Ovary (tissue), 9 donors: Measurements from ENCODE around the gene PAX2. TPM values are rescaled to one million over a fixed set of nuclear protein-coding genes. Genes with fewer than 3 reads are reported as not detected.

Source experiments
- DNase-seq, 5 donors: peaks; one replicate each; pipeline ENCODE4 v3.0.0-alpha.2; 2019 to 2020
- H3K27ac ChIP-seq, 2 donors: fragments of 200-600 bp; one replicate each; pipeline versions ENCODE4 v1.5.1 to v1.8.0; 2019 to 2022
- H3K27me3 ChIP-seq: fragments of 200-600 bp; one replicate; pipeline ENCODE4 v1.8.0; 2022
- H3K36me3 ChIP-seq: fragments of 200-600 bp; sonication (generic); one replicate; pipeline ENCODE4 v1.5.1; 2019
- H3K4me1 ChIP-seq: one replicate; pipeline ENCODE4 v1.8.1; 2013; ENCODE audit warnings: mild to moderate bottlenecking, moderate library complexity; ENCODE audit not compliant: insufficient read depth
- H3K4me3 ChIP-seq: fragments of 200-600 bp; sonication (generic); one replicate; pipeline ENCODE4 v1.5.1; 2017
- H3K9me3 ChIP-seq, 2 donors: fragments of 200-600 bp in 1 of 2; sonication (generic) in 1 of 2; one replicate each; pipeline versions ENCODE4 v1.5.1 to v1.8.1; 2013 to 2019; ENCODE audit warnings: mild to moderate bottlenecking in 1 of 2, moderate library complexity in 1 of 2
- CTCF ChIP-seq, 3 donors: fragments of 450-650 bp in 2 of 3; fragments of 200-600 bp in 1 of 3; IDR thresholded peaks; one replicate each; pipeline versions ENCODE4 v1.5.1 to v1.8.0; 2016 to 2022; ENCODE audit warnings: antibody characterized with exemption in 3 of 3, mild to moderate bottlenecking in 1 of 3
- EP300 ChIP-seq: sonication (generic); formaldehyde crosslinking; IDR thresholded peaks from one replicate; pipeline ENCODE4 v1.6.1; 2017; ENCODE audit warnings: antibody characterized with exemption
- POLR2A ChIP-seq: fragments of 450-650 bp; IDR thresholded peaks from one replicate; pipeline ENCODE4 v1.6.1; 2017; ENCODE audit warnings: antibody characterized with exemption, mild to moderate bottlenecking, moderate library complexity
- WGBS, 3 donors: extraction: QIAGEN DNeasy Blood & Tissue Kit in 1 of 3; methylation state at CpG; one replicate each; pipeline versions ENCODE4 v1.1.5 to v1.1.7; 2013 to 2017; 5-methylcytosine and 5-hydroxymethylcytosine counted together
- intact Hi-C, 4 donors: fragments of 100-400 bp; cut with DNase I; formaldehyde crosslinking; loops; one replicate each; pipeline versions ENCODE4 v1.11.0 to v1.15.1; 2022 to 2023
- polyA plus RNA-seq, 2 donors: library from polyadenylated mRNA; stranded (reverse); fragments of 200-250 nt in 1 of 2; fragments of 350-450 nt in 1 of 2; fragmentation: Illumina TruSeq in 1 of 2; extraction: RNeasy Lipid Tissue Mini Kit (QIAGEN cat#74804) in 1 of 2; gene quantifications; one replicate each; pipeline ENCODE4 v1.2.3, GENCODE V29; 2013 to 2014
- total RNA-seq, 7 donors: library from RNA; depleted of rRNA in 2 of 7; stranded (reverse); fragments of >200 nt in 2 of 7; fragmentation: NEBNext Ultra II Directional in 3 of 7; extraction: Animal tissue kit (Norgen Biotek cat#: 25700) in 3 of 7; gene quantifications; one replicate each; pipeline versions ENCODE4 v1.1.0 to v1.2.4, GENCODE V29; 2016 to 2023
- donor health status: DM: no; HTN: no; CAD: no; lungs with moderate emphysema.
- donor health status: DM: no; HTN: no; CAD: no.
- donor health status: Bipolar disorder and iron deficiency.
- donor health status: DM: yes; HTN: yes; CAD: no.
- donor health status: DM: no; HTN: no; CAD: no.
- donor health status: DM: yes; HTN: yes; CAD: no.

The PAX2 gene
- total and polyA plus RNA-seq, 9 donors: 0.04 to 10.8 (median 2.4) TPM; not detected in 3

DNA sequence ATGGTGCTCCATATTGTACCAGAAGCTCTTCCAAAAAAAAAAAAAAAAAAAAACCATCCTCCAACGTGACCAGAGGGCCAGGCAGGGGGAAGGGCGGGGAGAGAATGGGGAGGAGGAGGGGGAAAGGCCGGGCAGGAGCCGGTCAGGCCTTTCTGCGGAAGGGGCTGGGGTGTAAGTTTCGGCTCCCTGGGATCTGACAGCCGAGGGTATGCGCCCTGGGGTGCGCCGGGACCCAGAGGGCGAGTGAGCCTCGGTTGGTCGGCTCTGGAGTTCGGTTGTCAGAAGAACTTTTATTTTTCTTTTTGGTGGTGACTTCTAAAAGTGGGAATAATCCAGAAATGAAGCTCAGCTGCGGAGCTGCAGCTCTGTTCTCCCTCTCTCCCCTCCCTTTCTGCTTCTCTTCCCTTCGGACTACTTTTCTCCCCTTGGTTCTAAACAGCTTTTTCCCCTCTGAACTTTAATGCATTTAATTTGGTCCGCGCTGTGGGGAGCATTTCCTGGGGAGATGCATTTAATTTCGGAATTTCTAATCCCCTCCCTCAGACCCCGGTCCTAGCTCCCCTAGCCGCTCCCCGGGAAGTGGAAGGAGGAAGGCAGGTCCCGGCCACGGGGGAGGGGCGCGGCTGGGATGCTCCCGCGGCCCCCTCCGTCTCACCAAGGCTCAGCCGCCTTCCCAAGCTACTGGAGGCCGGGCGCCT is 3.9 kb upstream of the PAX2 start:
- 2 to 4% (median 2%) methylated on average over 32 of the region's 32 CpGs for WGBS, 3 donors
- no peaks in the 10 kb centered on the region for H3K9me3 ChIP-seq
- H3K36me3 ChIP-seq: no peaks in the 10 kb centered on the region
- peaks cover 2% of the 10 kb centered on the region for H3K4me1 ChIP-seq
- peaks cover 5% of the 10 kb centered on the region for H3K27me3 ChIP-seq
- intact Hi-C loops: no loop called here
- H3K4me3 ChIP-seq: no peak overlapping the region
- DNase-seq: no peak
- H3K27ac ChIP-seq: no peak overlapping the region
- TF ChIP-seq POLR2A (no peak), CTCF (IDR thresholded peaks at IDR 0.05) (no peak), EP300 (no peak)

DNA sequence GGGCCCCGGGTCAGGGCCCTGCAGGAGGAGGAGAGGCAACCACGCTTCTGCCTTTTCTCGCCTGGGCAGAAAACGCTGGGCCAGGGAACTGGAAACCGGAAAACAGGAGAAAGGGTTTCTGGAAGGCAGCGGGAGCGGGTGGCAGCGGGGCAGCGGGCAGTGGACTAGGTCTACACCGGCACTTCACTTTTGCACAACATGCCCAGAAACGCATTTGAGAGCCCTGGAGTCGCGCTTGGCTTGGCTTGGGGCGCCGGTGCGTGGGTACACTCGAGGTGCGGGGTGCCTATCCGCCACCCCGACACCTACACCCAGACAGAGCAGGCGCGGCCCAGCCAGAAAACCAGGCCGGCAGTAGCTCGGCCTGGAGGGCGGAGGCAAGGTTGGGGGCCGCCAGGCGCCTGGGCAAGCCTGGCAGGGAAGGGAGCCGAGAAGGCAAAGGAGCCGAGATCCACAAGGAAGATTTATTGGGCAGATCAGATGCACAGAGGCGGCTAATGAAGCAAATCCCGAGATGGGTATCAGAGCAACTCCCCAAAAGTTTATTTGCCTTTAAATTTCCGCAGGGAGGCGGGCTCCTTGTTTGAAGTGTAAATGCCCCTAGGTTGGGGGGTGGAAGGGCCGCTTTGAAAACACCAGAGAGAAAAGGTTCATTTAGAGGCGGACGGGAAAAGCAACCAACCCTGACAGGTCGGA is 3.2 kb upstream of the PAX2 start:
- H3K27me3 ChIP-seq: peaks cover 5% of the 10 kb centered on the region
- intact Hi-C loops: no loop called here
- WGBS, 3 donors: 5 to 6% (median 5%) methylated on average over 37 of the region's 37 CpGs
- no peak for DNase-seq
- no peak overlapping the region for H3K4me3 ChIP-seq
- H3K36me3 ChIP-seq: no peaks in the 10 kb centered on the region
- H3K27ac ChIP-seq: no peak overlapping the region
- no peaks in the 10 kb centered on the region for H3K9me3 ChIP-seq
- no peak for TF ChIP-seq POLR2A
- TF ChIP-seq EP300: no peak
- no peak for TF ChIP-seq CTCF (IDR thresholded peaks at IDR 0.05)
- peaks cover 2% of the 10 kb centered on the region for H3K4me1 ChIP-seq

GRCh38 chr10:100742936-100743335 is 2.4 kb upstream of the PAX2 start:
- H3K4me3 ChIP-seq: no peak overlapping the region
- H3K4me1 ChIP-seq: peaks cover 2% of the 10 kb centered on the region
- peaks cover 5% of the 10 kb centered on the region for H3K27me3 ChIP-seq
- DNase-seq: no peak
- H3K36me3 ChIP-seq: no peaks in the 10 kb centered on the region
- 26 to 34% (median 28%) methylated on average over 7 of the region's 7 CpGs for WGBS, 3 donors
- no peak for TF ChIP-seq EP300
- TF ChIP-seq POLR2A: no peak
- TF ChIP-seq CTCF (IDR thresholded peaks at IDR 0.05): no peak
- H3K9me3 ChIP-seq: no peaks in the 10 kb centered on the region
- no peak overlapping the region for H3K27ac ChIP-seq
- intact Hi-C loops: no loop called here

GRCh38 chr10:100743626-100744135 is 1.7 kb upstream of the PAX2 start:
- TF ChIP-seq POLR2A (no peak), CTCF (IDR thresholded peaks at IDR 0.05) (no peak), EP300 (no peak)
- DNase-seq: no peak
- intact Hi-C loops: no loop called here
- H3K36me3 ChIP-seq: no peaks in the 10 kb centered on the region
- H3K27me3 ChIP-seq: peaks cover 5% of the 10 kb centered on the region
- H3K4me3 ChIP-seq: no peak overlapping the region
- peaks cover 2% of the 10 kb centered on the region for H3K4me1 ChIP-seq
- no peak overlapping the region for H3K27ac ChIP-seq
- WGBS, 3 donors: 2% methylated on average over 14 to 16 of the region's 16 CpGs
- no peaks in the 10 kb centered on the region for H3K9me3 ChIP-seq
